Subcutaneous preadipocyte (primary cell): ENCODE data around the gene PTPN1. TPM values are rescaled to one million over a fixed set of nuclear protein-coding genes. Genes with fewer than 3 reads are reported as not detected.

Experiments
- small RNA-seq: library from RNA; depleted of rRNA; stranded (forward); fragments of <200 nt; gene quantifications from one replicate; pipeline ENCODE3, GENCODE V24; 2012
- total RNA-seq: library from RNA; depleted of rRNA; stranded (reverse); fragments of >200 nt; gene quantifications from 2 replicates; pipeline ENCODE4 v1.2.3, GENCODE V29; 2012

Gene PTPN1
- total RNA-seq, result 25.0 and 43.8 TPM in 2 replicates

DNA sequence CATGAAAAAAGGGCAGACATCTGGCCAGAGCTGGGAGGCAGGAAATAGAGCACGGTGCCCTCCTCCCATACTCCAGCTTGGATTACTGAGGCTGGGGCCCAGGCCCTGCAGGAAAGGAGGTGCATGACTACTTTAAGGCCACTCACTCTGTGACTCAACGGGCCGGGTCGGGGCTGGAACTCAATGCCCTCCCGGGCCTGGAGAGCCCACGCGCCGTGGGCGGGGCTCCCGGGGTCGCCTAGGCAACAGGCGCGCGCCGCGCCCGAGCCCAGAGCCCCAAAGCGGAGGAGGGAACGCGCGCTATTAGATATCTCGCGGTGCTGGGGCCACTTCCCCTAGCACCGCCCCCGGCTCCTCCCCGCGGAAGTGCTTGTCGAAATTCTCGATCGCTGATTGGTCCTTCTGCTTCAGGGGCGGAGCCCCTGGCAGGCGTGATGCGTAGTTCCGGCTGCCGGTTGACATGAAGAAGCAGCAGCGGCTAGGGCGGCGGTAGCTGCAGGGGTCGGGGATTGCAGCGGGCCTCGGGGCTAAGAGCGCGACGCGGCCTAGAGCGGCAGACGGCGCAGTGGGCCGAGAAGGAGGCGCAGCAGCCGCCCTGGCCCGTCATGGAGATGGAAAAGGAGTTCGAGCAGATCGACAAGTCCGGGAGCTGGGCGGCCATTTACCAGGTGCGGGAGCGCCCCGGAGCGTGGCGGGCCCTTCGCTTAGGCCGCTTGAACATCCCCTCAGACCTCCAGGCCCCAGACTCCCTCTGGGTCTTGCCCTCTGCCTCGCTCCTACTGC is at the start of gene PTPN1:
Gene PTPN1 (plus strand): TSS at position 461 of the 783 bp plus-strand sequence. CDS start 145 bp downstream, at position 606.

Small RNA genes lying within 50 kb of the gene (small RNA-seq; reads per million reads assigned to genes)
- gene COX6CP2, result not detected
- gene MIR1302-5, result not detected
- gene MIR645, result not detected
- gene RF00019, result not detected

Other genes with a start within 250 kb of the PTPN1 start
- gene RIPOR3, start 181.2 kb downstream of the PTPN1 start, total RNA-seq, result 2.2 and 19.8 TPM in 2 replicates
- 0.37 and 0.59 TPM in 2 replicates for gene PARD6B, start 221.2 kb downstream of the PTPN1 start, total RNA-seq